HG03378 (cell line): ENCODE data around the gene SEMA3E.
"Not testable (repeated sequence)": the region's sequence is repeated elsewhere in the genome, so short reads cannot be mapped to it uniquely, and the experiment has no call there.

Source experiments
- ATAC-seq: cut with Tn5 transposase; IDR thresholded peaks from one replicate; pipeline ENCODE4 v1.9.1; 2021; ENCODE audit warnings: mild to moderate bottlenecking, moderate library complexity; ENCODE audit not compliant: unreplicated experiment

SEMA3E gene

GRCh38 chr7:83494683-83495082 lies 154.3 kb downstream of the SEMA3E start:
- no peak for ATAC-seq

GRCh38 chr7:83492802-83493201 lies 156.1 kb downstream of the SEMA3E start:
- ATAC-seq, result no peak

- no peak for ATAC-seq
Measured at GRCh38 chr7:83487801-83488200, 161.1 kb downstream of the SEMA3E start.

DNA sequence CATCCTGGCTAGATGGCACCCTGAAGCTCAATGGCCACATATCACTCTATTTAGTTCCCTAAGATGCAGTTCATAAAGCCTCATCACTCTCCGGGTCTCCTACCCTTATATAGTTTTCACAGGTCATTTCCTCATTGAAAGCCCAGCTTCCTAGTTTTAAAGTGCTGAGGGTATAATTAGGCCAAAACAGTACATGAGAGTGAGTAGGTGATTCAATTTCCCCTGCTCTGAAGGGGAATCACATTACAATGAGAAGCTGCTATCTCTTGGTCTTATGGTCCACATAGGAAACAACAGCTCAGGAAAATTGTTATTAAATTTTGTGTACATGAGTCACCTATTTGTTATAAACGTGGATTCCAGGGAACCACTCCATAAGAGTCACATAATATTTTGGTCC lies 162.0 kb downstream of the SEMA3E start:
- no peak for ATAC-seq

DNA sequence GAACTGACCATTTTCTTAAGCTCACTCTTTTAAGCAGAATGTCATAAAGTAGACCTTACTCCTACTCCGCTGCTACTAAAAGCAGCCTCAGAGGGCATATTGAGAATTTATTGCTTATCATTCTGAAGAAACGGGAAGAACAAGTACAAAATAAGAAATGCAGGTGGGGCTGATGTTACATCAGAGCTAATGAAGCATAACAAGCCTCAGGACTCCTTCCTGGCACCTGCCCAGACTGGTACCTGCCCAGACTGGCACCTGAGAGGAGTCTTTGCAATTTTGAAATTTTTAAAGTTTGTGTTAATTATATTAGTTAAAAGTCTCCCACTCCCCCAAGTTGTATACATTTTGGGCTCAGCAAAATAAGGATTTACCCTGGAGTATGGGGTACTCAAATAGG lies 162.4 kb downstream of the SEMA3E start:
- no peak for ATAC-seq

DNA sequence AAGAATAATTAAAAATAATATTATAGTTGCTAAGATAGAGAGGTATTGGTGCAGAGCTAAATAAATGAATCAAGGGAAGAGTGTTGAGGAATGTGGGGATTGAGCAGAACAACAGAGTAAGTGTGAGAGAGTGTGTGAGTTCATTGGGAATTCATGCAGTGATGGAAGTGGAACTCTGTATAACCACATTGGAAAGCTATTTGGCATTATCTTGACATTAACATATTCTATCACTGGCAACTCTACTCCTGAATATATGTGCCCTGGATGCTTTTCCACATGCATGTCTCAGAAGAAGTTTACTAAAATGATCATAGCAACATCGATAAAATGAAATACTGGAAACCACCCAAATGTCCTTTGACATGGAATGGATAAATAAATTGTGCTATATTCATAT lies 164.1 kb downstream of the SEMA3E start:
- ATAC-seq, result no peak

GRCh38 chr7:83484266-83484665 lies 164.7 kb downstream of the SEMA3E start:
- no peak for ATAC-seq

GRCh38 chr7:83478616-83479015 lies 170.3 kb downstream of the SEMA3E start:
- no peak for ATAC-seq

GRCh38 chr7:83476511-83477050 lies 172.4 kb downstream of the SEMA3E start:
- no peak for ATAC-seq

DNA sequence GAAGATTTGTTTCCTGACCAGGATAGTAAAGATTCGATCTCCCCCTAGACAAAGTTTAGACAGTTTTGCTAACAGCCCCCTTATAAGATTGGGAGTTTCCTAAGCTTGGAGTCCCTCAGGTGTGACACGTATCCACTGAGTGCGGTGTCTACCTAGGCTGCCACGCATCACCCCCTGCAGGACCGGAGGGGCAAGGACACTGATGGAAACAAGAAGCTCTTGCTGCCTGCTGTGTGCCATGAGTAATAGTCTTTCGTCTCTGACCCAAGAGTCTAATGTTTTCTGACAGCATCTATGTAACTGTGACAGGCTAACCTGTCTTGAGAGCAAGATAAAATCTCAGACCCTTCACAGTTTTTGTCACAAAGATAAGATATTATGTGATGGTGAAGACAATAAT lies 173.5 kb downstream of the SEMA3E start:
- ATAC-seq, result no peak

GRCh38 chr7:83472376-83472775 lies 176.6 kb downstream of the SEMA3E start:
- ATAC-seq, result no peak

GRCh38 chr7:83469491-83469890 lies 179.4 kb downstream of the SEMA3E start:
- ATAC-seq, result no peak

- no peak for ATAC-seq
Measured at GRCh38 chr7:83469076-83469475, 179.9 kb downstream of the SEMA3E start.

DNA sequence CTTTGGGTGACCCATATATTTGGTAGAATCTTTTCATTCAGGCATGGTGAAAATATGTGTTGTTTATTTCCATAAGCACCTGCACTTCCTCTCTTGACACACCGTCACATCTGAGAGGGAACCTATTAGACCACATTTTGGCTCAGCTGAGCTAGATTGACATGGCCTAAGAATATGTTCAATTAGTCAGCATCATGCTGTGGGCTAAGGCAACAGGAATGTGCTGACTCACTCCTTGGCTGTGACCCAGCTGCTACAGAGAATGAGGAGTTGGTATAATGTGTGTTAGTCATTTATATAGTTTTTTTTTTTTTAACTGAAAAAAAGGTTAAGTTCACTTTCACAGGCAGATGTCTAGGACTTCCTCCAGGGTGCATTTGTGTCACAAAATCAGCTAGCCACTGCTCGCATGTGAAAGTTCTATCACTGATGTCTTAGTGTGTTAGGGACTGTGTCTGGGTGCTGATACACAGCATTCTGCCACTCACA lies 180.6 kb downstream of the SEMA3E start:
- ATAC-seq, result peak; percentile 97

DNA sequence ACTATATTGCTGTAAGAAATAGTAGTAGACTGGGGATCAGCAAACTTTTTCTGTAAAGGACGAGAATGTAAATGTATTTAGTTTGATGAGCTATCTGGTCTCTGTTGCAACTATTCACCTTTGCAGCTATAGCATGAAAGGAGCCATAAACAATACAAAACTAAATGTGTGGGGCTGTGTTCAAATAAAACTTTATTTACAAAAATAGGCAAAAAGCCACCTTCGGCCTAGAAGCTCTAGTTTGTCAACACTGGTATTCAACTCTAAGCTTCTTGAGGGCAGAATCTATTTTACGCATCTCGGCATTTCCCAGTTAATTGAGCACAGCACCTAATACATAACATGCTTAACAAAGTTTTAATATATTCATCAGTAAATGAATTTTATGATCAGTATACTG lies 181.4 kb downstream of the SEMA3E start:
- ATAC-seq, result no peak

DNA sequence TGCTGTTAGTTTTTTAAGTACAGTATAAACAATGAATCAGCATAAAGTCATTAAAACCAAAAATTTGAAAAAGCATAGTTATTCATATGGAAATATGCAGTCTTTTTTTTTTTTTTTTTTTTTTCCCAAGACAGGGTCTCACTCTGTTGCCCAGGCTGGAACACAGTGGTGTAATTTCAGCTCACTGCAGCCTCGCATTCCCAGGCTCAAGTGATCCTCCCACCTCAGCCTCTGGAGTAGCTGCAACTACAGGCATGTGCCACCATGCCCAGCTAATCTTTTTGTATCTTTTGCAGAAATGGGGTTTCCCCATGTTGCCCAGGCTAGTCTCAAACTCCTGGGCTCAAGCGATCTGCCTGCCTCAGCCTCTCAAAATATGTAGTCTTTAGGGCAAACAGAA lies 182.0 kb downstream of the SEMA3E start:
- no peak for ATAC-seq

- ATAC-seq, result no peak
Measured at GRCh38 chr7:83466187-83466923, 182.6 kb downstream of the SEMA3E start.

DNA sequence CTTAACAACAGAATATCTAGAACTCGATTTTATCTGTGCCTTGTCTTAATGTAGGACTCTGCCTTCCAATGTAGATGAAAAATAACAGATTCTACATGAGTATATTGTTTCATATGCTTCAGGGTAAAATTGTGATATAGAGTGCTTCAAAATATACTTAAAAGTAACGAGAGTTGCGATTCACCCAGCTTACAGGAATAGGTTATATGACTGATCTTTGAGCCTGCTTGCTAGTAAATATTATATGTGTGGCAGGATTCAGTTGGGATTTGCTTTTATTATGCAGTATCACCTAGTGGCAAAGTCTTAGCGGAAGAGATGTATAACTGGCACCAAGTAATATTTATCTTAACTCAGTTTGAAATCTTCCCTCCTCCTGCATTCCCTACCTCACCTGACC lies 183.3 kb downstream of the SEMA3E start:
- ATAC-seq, result no peak

GRCh38 chr7:83461820-83462219 lies 187.1 kb downstream of the SEMA3E start:
- ATAC-seq, result not testable (repeated sequence)

- not testable (repeated sequence) for ATAC-seq
Measured at GRCh38 chr7:83459930-83460653, 188.8 kb downstream of the SEMA3E start.

- ATAC-seq, result not testable (repeated sequence)
Measured at GRCh38 chr7:83459101-83459929, 189.6 kb downstream of the SEMA3E start.
